ENCODE results near the gene NALCN.
"Not testable (repeated sequence)": the region's sequence is repeated elsewhere in the genome, so short reads cannot be mapped to it uniquely, and the experiment has no call there.

Gene NALCN

DNA sequence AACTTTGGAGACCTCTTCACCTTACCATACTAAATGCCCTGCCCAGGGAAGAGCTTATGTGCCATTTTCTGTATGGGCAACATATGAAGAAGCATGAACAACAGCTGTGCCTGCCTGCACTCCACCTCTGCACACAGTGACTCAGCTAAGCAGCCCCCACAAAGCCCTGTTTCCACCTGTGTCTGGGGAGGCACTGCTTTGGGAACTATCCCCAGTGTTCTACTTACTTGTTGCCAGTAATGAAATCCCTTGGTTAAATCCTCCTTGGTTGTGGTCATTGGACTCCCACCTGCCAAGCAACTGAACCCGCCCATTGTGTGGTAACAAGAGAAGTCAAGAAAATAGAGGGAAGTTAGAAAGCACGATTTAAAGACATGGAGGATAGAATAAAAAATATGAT is 84.6 kb downstream of the NALCN start:
- no peak for DNase-seq

DNA sequence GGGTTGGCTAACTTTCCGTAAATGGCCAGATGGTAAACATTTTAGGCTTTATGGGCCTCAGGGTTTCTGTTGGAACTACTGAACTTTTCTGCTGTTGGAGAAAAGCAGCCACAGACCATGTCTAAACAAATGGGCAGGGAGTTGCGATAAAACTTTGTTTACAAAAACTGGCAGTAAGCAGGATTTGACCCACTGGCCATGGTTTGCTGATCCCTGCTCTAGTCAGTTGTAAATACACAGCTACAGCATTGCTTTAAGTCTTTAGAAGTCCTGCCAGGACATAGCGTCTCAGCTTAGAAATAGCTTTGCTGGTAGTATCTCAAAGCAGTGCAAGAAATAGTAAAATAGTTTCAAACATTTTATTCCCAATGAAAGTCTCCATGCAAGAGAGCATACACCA is 88.4 kb downstream of the NALCN start:
- DNase-seq: no peak

GRCh38 chr13:101326710-101327109 is 89.6 kb downstream of the NALCN start:
- no peak for DNase-seq

DNA sequence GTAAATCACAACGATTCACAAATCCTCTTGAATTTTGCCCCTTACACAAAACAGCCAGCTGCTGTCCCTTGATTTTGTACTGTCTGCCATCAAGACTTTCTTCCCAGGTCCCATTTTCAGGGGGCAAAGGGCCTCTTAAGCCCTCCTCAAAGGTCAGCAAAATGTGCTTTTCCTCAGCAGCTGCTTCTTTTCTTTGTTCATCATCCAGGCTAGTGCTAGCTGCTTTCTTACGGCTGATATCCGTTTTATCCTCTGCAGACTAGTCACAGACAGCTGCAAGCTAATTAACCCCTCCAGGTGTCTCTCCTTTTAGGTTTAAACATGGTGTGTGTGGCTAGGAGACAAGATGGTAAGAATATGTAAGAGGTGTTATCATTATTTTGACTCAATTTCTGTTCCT is 90.9 kb downstream of the NALCN start:
- DNase-seq: no peak

DNA sequence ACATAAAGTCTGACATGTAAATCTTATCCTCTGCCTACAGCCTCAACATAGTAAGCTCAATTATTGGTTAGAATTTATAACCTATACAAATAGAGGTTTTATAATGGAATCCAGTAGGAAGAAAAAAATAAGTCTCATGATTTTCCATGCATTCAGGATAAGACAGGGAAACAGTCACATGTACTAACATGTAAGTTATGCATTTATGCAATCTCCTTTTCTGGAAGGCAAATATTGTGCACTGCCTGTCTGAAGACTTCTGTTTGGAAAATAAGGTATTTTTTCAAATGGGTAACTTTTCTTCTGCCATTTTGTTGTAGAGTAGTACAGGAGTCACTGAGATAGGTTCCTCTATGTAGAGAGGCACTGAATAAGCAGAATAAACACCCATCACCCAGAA is 92.7 kb downstream of the NALCN start:
- DNase-seq: no peak

DNA sequence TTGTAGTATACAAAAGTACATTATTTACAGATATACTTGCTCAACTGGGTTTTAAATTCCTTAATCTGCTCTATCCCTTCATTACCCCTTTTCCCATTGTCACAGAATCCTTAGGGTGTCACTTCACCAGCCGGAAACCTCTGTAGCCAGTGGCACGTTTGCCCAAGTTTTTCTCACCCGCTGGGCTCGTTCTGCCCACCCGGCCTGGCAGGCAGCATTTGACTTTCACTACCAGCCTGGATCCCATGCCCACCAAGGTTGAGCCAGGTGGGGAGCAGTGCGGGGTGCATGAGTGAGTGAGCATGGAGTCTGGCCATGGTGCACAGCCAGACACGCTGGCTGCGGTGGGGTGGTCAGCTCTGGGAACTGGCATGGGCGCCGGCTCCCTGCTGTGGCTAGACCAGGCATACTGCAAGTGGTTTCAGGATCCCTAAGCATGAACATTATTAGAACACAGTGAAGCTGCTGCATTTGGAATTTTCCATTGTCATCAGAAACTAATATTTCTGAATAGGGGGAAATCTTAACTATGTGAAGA is 98.3 kb downstream of the NALCN start:
- DNase-seq: no peak

DNA sequence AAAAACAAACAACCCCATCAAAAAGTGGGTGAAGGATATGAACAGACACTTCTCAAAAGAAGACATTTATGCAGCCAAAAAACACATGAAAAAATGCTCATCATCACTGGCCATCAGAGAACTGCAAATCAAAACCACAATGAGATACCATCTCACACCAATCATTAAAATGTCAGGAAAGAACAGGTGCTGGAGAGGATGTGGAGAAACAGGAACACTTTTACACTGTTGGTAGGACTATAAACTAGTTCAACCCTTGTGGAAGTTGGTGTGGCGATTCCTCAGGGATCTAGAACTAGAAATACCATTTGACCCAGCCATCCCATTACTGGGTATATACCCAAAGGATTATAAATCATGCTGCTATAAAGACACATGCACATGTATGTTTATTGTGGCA is 102.8 kb downstream of the NALCN start:
- not testable (repeated sequence) for DNase-seq

DNA sequence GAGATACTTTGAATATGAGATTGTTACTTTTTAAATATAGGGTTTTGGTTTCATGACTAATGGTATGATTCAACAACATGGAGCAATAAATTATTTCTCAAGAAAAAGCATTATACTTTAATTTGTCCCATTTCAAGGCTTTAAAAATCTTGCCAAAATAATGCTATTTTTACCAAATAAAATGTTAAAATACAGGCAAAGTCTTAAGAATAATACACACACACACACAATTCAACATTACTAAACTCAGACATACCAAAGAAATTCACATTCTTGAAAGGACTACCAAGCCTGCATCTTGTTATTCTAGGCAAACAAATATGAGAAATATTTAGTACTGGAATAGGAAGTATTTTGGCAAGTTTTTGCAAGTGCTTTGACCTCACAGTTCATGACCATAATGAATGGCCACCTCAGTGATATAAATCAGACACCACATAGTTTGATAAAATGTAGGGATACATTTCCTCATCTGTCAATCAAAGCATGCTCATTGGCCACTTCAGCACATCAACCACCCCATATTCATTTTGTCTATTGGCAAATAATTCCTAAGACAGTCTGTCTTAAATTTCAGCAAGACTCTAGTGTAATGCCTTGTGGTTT is 107.2 kb downstream of the NALCN start:
- DNase-seq: no peak

GRCh38 chr13:101308247-101309013 is 107.9 kb downstream of the NALCN start:
- DNase-seq: no peak

- no peak for DNase-seq
These were observed 109.1 kb downstream of the NALCN start for GRCh38 chr13:101307181-101307701.

GRCh38 chr13:101306773-101307172 is 109.5 kb downstream of the NALCN start:
- DNase-seq: no peak

DNA sequence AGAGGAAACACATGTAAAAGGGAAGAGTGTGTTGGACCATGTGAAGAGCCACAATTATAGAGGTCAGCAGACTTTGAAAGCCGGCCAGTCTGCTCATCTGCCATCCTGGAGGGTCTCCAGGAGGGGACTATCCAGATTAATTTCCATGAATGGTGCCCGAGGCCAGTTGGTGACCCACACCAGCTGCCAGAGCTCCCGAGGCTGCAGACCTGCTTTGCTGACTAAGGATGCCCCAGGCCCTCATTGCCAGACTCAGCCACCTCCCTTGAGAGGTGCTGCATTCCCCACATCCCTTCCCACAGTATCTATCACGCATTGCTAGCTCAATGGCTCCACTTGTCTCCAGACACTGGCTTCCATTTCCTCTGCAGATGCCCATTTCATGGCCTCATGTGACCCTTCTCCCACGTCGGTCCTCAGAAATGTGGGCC is 110.3 kb downstream of the NALCN start:
- DNase-seq: no peak

DNA sequence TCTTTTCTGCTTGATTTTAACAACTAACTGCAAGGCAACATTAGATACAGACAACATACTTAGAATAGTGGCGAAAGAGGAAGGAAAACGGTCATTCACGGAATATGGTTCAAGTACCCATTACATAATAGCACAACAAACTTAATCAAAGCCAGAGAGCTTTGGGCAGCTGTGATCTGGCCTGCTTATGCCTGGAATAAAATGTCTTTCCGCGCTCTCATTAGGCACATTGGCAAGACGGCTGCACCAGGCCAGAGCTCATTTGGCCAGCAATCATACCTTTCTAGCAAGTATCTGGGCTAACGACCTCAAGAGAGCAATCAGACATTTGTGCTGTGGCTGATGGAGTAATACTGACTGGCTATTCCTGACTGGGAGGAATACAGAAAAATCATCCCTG is 112.8 kb downstream of the NALCN start:
- DNase-seq: no peak

DNA sequence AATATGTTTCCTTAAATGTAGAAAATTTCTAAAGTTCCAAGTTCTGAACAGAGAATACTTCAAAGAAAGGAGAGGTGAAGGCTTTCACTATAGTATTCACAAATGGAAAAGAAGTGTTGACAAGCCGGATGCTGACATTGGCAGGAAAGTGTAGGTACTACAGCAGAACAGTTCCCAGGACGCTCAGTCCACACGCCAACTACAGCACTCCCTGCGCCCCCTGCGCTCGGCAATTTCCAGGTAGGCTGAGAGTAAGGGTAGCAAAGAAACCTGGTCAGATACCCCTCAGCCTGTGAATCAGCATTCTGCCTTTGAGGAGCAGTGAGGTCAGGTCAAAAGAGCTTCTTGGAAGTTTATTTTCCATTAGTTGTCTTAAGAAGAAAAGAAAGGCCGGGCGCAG is 115.3 kb downstream of the NALCN start:
- no peak for DNase-seq

GRCh38 chr13:101300531-101300930 is 115.8 kb downstream of the NALCN start:
- DNase-seq: no peak

GRCh38 chr13:101298517-101298916 is 117.8 kb downstream of the NALCN start:
- no peak for DNase-seq

DNA sequence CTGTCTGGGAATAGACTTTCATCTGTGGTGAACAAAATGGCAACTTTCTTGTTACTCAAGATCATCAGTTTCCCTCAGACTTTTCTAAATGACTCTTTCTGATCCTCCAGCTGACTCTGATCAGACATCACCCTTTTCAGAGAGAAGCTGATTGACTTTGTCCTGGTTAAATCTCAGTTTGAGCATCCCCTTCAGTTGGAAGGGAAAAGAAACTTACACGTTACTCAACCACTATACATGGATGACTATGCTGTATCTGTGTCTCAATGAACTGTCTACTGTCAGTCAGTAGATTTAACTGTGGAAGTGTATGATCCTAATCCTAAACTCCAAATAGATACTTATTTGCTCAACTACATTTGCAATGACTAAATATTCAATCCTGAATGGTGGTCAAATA is 118.5 kb downstream of the NALCN start:
- DNase-seq: no peak

- no peak for DNase-seq
These were observed 123.6 kb downstream of the NALCN start for GRCh38 chr13:101292711-101293110.

- no peak for DNase-seq
These were observed 124.4 kb downstream of the NALCN start for GRCh38 chr13:101291646-101292515.

GRCh38 chr13:101291206-101291605 is 125.1 kb downstream of the NALCN start:
- no peak for DNase-seq

- no peak for DNase-seq
These were observed 126.5 kb downstream of the NALCN start for GRCh38 chr13:101289764-101290163.

DNA sequence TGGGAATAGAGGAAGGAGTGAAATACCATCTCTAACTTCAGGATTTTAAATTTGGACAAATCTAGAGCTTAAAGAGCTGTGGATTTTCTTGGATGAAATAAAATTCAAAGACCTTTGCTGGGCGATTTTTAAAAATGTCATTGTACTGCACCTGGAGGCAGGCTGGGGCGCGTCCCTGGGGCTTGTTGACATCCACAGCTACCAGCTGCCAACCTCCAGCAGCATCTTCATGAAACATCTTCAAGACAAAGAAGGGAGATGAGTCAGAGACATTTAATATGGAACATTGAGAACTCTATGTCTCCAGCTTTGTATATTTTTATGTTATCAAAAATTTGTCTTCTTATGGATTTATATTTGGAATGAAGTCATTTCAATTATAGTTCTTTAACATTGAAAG is 132.5 kb downstream of the NALCN start:
- DNase-seq: no peak

DNA sequence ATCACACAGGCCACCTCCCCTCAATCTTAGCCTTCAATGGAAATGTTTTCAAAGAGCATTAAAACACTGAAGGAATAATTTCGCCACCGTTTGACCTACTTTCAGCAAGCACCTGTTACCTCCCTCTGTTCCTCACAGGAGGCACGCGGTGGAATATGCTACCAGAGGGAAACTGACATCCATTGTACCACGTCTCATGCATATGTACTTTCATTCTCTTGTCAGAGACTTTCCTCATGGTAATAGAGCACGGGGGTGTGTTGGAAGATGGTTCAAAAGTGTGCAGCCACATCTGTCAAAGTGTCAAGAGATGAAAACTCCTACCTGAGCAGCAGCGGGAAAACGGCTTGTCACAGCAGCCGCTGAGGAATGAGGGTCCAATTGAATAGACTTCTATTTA is 143.4 kb downstream of the NALCN start:
- no peak for DNase-seq
